HG02870 (cell line): Measurements from ENCODE around the gene RERE.
"Not testable (repeated sequence)": the region's sequence is repeated elsewhere in the genome, so short reads cannot be mapped to it uniquely, and the experiment has no call there.

Experiments used
- ATAC-seq: cut with Tn5 transposase; IDR thresholded peaks from one replicate; pipeline ENCODE4 v1.9.1; 2021; ENCODE audit warnings: mild to moderate bottlenecking, moderate library complexity; ENCODE audit not compliant: unreplicated experiment

RERE gene

DNA sequence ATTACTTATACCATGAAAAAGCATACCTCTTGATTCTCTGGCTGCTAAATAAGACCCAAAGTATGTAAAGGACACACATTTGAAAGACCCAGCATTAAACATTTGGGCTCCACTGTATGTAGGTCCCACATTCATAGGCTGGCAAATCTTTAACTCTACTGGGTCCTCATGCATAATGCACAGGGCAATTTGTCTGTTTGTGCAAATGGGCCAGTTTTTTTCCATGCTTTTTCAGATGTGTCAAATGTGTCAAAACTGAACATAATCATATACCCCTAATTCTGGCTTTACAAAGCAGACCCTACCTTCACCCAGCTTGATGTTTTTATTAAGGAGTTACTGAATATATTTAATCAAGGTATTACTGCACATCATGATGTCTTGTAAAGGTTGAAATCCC lies 63.7 kb downstream of the RERE start:
- ATAC-seq, result no peak

DNA sequence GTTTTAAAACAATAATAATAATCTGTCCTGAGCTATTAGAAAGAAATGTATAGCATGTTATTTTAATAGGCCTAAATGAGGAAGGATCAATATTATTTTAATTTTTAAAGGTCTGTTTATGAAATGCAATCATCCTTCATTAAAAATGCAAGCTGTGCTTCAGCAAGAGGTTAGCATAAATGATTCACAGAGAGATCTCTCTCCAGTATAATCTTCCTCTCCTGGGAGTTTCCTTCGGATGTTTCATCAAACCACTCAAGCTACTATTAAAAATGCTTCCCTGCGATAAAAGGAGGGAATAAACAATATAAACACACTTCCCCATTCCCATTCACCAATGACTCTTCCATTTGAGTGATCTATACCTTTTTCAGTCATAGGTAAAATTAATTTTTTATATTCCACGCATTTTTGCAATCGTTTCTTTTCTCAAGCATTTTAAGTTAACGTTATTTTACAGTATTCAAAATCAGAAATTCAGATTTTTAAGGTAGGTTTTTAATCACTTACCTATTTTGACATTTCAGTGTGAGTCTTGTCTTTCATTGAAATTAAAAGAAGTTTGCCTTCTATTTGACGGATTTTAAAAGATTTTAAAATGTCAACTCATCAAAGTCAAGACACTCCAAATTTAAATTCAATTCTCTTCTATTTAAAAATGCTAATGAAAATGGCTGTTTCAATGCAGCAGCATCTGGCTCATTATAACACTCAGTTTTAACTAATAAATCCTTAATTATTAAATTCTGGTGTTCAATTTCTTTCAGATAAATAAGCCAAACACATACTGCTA lies 64.3 kb downstream of the RERE start:
- ATAC-seq, result no peak

DNA sequence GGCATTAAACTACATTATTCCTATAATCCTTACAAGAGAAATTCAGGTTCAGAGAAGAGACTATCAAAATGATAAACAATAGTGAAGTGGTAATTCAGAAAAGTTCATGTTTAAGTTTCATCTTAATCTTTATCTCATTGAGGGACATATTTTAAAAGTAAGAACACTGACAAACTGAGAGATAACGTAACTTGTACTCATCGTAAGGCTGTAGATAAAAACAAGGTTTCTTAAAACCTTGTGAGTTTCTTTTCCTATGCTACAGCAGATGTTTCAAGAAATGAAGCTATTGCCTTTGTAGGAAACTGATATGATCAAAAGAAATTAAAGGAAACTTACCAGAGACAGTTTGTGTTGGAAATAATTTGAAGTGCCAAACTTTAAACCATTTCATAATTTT lies 65.0 kb downstream of the RERE start:
- ATAC-seq, result no peak

DNA sequence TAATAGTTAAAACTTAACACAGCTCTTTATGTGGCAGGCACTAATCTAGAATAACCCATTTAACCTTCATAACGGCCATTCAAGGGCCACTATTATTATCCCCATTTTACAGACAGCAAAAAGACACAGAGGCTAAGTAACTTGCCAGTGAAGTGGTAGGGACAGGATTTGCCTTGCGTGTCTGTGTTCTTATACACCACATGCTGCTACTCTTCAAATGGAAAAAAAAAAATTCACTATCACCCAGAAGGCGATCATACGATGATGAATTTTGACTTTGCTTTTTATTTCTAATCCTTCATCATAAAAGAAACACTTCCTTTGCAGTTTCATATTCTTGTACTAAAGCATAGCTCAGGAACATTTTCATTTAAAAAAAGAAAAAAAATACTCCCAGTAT lies 65.5 kb downstream of the RERE start:
- no peak for ATAC-seq

DNA sequence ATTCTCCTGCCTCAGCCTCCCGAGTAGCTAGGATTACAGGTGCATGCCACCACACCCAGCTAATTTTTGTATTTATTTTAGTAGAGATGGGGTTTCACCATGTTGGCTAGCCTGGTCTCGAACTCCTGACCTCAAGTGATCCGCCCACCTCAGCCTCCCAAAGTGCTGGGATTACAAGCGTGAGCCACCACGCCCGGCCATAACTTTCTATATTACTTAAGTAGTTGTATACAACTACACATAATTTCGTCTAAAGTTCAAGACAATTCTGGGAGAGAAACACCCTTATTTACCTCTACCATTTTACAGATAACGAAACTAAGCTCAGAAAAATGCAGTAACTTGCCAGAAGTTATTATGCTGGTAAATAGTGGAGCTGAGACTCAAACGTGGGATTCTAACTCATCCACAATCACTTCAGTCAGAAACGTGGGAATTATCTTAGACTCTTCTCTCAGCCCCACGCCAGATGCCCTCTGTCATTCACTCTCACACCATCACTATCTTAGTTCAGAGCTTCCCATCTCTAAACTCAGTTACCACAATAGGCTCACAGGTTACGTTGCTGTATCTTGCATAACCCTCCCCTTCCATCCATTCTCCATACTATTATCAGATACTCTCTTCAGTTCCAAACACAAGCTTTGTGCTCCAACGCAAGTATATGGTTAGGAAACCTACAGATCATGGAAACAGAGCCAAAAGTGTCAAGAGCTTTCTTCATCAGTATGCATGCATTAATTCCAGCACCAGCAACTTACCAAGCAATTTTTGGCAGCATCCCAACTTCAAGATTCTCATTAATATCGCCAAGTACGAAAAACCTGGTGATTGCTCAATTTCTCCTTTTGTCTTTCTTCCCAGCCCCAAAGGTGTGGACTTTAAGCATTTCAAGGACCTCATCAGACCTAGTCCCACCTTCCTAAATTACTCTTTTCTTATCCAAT lies 69.3 kb downstream of the RERE start:
- no peak for ATAC-seq

DNA sequence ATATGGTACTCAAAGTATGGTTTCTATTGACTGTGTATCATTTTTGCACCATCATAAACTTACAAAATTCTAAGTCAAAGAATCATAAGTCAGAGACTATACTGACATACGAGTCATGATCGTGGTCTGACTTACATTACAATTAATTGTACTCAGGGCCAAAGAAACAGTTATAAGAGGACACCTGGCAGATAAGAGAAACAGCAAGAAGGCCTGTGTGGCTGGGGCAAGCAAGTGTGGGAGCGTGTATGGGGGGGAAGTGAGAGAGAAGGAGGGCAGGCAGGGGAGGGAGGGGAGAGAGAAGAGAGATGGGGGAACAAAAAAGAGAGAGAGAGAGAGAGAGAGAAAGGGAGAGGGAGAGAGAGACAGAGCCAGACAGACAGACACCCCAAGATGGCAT lies 70.9 kb downstream of the RERE start:
- ATAC-seq, result no peak

DNA sequence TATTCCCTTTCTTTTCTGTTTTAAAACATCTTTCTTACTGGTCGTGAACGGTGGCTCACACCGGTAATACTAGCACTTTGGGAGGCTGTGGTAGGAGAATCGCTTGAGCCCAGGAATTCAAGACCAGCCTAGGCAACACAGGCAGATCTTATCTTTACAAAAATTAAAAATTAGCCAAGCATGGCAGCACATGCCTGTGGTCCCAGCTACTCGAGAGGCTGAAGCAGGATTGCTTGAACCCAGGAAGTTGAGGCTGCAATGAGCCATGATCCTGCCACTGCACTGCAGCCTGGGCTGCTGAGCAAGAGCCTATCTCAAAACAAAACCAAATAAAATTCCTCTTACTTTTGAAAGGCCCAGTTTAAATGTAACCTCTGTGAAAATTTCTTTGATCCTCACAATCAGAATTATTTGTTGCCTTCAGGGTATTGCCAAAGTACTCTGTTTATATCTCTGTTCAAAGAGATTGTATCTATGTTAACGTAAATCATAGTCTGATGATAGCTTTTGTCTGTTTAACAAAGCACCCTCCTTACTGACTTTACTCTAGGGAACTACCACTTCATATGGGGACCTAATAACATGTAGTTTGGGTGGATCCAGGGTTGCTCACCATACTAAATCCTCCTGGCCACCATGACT lies 71.6 kb downstream of the RERE start:
- ATAC-seq, result no peak

DNA sequence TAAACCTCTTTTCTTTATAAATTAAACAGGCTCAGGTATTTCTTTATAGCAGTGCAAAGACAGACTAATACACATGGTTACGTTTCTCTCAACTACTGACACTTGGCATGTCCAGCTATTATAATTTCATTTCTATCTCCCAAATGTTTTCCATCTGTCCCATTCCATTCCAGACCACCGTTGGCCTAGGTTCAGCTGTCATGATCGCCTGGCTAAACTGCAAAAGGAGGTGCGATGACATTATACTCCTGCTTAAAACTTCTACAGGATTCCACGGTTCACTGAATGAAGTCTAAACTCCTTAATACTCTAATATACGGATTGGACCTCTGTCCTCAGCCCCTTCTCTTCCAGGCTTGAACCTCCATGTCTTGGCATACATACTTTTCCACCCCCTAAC lies 72.1 kb downstream of the RERE start:
- no peak for ATAC-seq

DNA sequence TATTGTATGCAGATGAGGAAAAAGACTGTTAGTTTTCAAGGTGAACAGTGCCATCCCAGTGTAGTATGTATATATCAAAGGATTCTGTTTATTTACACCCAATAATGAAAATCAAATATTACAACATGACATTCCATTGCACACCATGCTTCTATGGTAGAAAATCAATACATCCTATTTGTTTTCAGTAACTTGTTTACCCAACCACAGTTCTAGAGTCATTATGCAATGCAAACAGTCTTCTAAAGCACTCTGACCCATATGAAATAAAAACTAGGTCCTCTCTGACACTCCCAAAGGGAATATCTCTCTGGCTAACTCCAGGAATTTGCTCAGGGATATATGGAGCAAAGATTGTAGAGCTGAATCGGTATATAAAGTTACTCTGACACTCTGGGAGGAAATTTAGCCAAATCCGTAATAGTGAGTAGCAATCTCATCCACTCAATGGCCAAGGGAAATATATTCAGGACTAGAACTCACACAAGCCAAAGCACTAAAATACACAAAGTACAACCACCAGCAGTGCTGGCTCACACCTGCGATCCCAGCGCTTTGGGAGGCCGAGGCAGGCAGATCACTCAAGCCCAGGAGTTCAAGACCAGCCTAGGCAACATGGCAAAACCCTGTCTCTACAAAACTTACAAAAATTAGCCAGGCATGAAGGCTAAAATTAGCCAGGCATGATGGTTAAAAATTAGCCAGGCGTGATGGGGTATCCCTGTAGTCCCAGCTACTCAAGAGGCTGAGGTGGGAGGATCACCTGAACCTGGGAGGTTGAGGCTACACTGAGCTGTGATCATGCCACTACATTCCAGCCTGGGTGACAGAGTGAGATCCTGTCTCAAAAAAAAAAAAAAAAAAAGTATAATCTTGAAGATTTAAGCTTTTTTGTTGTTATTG lies 75.2 kb downstream of the RERE start:
- no peak for ATAC-seq

DNA sequence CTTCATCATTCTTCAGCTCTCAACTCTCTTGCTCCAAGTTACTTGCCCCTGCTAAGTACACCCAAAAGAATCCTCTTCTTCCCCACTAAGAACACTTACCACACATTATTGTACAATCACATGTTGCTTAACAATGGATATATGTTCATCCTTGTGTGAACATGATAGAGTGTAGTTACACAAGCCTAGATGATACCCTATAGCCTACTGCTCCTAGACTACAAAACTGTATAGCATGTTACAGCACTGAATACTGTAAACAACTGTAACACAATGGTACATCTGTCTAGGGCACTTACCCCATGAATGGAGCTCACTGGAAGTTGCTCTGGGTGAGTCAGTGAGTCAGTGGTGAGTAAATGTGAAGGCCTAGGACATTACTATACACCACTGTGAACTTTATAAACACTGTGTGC lies 77.4 kb downstream of the RERE start:
- ATAC-seq, result no peak

DNA sequence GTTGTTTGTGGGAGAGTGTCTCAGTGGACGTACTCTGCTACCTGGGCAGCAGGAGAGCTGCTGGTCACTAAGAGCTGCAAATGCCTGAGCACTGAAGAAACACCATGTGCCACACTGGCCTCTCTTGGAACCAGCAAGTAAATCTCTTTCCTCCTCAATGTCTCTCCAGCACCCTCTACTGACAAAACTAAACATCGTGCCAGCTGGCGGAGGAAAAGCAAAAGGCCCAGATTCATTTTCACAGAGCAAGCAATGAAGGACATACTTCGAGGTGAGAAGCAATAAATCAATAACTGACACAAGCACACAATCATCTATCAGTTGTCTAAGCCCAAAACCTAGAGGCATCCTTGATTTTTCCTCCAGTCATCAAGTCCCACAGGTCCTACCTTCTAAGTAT lies 78.1 kb downstream of the RERE start:
- no peak for ATAC-seq

DNA sequence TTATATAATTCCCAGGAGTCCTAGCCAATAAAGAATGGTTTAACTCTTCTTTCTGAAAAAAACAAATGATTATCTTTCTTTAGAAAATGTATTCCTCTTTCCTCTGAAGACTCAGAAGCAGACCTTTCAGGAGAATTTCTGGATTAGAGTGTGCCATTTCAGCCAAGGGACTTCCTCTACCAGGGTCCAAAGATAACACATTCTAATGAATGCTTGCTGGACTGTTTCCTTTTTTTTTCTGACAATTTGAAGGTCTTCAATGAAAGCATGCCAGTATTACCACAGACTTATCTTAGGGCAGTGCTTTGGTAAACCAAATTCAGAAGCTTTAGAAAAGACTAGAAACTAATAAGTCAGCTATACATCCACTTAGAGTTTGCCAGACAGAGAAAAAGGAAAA lies 80.5 kb downstream of the RERE start:
- no peak for ATAC-seq

DNA sequence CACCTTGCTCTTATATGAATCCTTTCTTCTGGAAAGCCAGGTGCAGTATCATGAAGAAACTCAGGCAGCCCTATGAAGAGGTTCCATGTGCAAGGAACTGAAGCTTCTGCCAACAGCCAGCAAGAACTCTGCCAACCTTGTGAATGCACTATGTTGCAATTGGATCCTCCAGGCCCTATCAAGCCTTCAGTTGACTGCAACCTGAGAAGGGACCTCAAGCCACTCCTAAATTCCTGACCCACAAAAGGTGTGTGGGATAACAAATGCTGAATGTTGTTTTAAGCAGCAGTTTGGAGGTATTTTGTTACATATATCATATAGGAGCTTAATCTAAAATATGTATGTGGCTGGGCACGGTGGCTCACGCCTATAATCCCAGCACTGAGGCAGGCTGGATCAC lies 84.0 kb downstream of the RERE start:
- no peak for ATAC-seq

DNA sequence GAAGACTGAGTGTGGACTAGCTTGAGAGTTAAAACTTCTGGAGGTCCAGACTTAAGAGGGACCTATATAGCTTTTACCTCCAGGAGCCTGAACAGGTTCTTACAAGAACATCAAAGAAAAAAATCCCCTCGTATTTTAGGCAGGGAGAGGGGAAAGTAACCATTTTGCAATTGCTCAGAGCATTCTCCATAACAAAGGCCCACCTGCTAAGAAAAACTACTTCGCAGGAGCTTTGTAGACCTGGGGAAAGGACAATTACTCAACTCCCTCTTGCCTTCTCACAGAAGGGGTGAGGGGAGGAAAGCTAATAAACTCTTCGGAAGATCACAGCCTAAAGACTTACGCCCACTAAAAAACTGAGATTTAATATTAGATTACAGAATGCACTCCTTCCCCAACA lies 86.3 kb downstream of the RERE start:
- ATAC-seq, result no peak

DNA sequence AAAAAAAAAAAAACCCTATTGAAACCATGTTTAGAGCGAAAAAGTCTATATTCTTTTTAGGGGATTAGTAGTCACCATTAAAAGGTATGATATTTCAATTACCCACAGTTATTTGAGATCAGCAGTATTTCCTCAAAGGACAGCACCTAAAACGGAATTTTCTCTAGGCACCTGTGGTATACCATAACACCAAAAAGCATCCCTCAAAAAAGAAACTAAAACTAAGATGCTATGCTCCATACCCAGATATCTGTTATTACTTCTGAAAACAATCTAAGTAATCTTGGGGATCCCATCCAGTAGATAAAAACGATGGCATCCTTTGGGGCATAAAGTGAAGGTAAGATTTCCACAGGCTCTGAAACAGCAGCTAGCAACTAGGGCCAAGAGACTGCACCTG lies 89.0 kb downstream of the RERE start:
- no peak for ATAC-seq

DNA sequence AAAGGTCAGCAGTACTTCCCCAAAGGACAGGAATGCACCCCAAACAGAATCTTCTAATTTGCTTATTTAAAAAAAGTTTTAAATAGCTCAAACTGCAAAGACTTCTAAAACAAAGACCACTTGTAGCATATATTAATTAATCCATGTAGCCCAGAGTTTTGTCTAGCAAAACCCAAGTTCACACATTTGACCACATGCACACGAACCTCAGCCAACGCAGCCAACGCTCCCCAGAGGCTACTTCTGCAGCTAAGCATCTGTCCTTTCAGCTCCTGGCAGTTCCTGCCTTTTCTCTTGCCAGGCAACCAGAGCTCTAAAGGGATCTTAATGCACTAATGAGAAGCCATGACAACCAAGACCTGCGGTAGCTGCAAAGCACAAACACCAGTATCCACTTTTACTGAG lies 89.6 kb downstream of the RERE start:
- no peak for ATAC-seq

DNA sequence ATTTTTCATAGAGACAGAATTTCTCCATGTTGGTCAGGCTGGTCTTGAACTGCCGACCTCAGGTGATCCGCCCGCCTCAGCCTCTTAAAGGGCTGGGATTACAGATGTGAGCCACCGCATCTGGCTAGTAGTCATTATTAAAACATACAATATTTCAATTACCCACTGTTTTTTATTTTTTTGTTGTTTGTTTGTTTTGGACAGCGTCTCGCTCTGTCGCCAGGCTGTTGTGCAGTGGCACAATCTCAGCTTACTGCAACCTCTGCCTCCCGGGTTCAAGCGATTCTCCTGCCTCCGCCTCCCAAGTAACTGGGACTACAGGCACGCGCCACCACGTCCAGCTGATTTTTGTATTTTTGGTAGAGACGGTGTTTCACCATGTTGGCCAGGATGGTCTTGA lies 90.1 kb downstream of the RERE start:
- ATAC-seq, result not testable (repeated sequence)

DNA sequence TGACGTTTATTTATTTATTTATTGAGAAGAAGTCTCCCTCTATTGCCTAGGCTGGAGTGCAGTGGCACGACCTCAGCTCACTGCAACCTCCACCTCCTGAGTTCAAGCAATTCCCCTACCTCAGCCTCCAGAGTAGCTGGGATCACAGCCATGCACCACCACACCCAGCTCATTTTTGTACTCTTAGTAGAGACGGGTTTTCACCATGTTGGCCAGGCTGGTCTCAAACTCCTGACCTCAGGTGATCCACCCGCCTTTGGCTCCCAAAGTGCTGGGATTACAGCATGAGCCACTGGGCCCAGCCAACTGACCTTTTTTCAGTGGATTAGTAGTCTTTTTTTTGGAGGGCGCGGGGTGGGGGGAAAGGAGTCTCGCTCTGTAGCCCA lies 90.6 kb downstream of the RERE start:
- ATAC-seq, result not testable (repeated sequence)

DNA sequence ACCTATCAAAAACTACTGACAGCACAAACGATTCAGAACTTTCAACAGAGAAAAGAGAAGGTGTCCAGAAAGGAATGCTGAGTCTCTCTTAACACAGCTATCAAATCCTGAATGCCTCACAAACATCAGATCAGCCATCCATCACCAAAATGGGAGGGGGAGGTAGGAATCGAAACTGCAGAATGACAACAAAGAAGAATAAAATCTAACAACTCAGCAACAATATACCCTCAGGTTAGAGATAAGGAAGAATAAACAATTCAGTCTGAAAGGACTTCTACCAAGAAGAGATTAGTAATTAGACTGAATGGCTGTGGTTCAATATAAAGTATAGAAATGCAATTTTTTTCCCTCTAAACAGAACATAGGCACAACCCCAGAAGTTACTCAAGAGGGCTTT lies 94.4 kb downstream of the RERE start:
- no peak for ATAC-seq

DNA sequence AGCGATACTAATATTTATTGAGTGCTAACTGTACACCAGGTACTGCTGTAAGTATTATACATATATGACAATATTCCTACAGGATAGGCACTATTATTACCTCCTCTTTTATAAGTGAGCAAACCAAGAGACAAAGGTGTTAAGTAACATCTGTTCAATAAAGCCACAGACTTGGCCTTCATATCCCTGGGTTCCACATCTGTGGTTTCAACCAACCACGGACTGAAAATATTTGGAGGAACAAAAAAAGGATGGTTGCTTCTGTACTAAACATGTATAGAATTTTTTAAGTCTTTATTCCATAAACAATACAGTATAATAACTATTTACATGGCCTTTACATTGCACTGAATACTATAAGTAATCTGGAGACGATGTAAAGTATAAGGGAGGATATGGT lies 95.1 kb downstream of the RERE start:
- ATAC-seq, result no peak
